Neutrophil (primary cell): ENCODE measurements around the gene FAM118A.

Experiments
- H3K27ac ChIP-seq: fragments of 200-600 bp; sonication (generic); 2 replicates; pipeline ENCODE4 v1.5.1; 2016; ENCODE audit warnings: mild to moderate bottlenecking, moderate library complexity
- H3K27me3 ChIP-seq: fragments of 200-600 bp; sonication (generic); 2 replicates; pipeline ENCODE4 v1.6.0; 2016; ENCODE audit warnings: mild to moderate bottlenecking
- H3K36me3 ChIP-seq: fragments of 200-600 bp; sonication (generic); 2 replicates; pipeline ENCODE4 v1.5.1; 2017
- H3K4me1 ChIP-seq, 2 experiments: fragments of 200-600 bp in 1 of 2; sonication (generic) in 1 of 2; 1 replicate in 1 of 2; 2 replicates in 1 of 2; pipeline versions ENCODE4 v1.5.1 to v1.6.1; 2013 to 2016; ENCODE audit warnings: low read depth in 1 of 2, low read length in 1 of 2, mild to moderate bottlenecking in 1 of 2, moderate library complexity in 1 of 2; ENCODE audit not compliant: control insufficient read depth in 1 of 2, insufficient read depth in 1 of 2
- H3K4me3 ChIP-seq, 2 experiments: fragments of 200-600 bp in 1 of 2; sonication (generic) in 1 of 2; 1 replicate in 1 of 2; 2 replicates in 1 of 2; pipeline ENCODE4 v1.5.1; 2013 to 2016; ENCODE audit warnings: low read depth in 1 of 2, low read length in 1 of 2, mild to moderate bottlenecking in 1 of 2, moderate library complexity in 1 of 2
- H3K9me3 ChIP-seq: fragments of 200-600 bp; sonication (generic); 2 replicates; pipeline ENCODE4 v1.5.1; 2016
- TF ChIP-seq, protein P1 (sequence below): fragments of 200-600 bp; sonication (generic); IDR thresholded peaks from 2 replicates; pipeline ENCODE4 v1.5.1; 2016; ENCODE audit warnings: antibody characterized with exemption

Gene FAM118A

DNA sequence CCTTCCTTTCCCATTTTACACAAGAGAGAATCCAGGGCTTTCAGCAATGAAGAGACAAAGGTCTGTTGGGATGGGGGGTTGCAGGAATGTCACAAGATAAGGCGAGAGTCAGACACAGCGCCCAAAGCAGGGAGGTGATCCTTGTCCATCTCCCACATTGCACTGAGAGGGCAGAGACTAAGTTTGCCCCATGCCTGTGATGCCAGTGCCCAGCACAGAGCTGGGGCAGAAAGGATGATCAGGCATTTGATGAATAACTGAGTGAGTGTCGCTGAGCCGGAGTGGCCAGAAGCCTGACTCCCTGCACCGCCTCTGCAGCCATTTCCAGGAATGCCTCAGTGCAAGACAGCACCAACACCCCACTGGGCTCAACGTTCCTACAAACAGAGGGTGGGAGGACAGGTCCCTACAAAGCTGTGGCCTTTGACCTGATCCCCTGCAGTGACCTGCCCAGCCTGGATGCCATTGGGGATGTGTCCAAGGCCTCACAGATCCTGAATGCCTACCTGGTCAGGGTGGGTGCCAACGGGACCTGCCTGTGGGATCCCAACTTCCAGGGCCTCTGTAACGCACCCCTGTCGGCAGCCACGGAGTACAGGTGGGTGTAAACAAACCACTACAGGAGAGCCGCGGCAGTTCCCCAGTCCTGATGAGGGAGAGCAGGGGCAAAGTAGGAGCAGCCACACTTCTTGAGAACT is 22.7 kb upstream of the FAM118A start:
- Histone ChIP-seq H3K36me3 (no peaks in the 10 kb centered on the region), H3K4me3 (peak overlapping the region in 1 of 2 experiments; percentile 19), H3K27me3 (peaks cover 30% of the 10 kb centered on the region), H3K4me1 (peaks cover 41 to 54% of the 10 kb centered on the region in 2 experiments), H3K9me3 (no peaks in the 10 kb centered on the region), H3K27ac (peak overlapping the region; percentile 72)
- TF ChIP-seq, protein P1, sequence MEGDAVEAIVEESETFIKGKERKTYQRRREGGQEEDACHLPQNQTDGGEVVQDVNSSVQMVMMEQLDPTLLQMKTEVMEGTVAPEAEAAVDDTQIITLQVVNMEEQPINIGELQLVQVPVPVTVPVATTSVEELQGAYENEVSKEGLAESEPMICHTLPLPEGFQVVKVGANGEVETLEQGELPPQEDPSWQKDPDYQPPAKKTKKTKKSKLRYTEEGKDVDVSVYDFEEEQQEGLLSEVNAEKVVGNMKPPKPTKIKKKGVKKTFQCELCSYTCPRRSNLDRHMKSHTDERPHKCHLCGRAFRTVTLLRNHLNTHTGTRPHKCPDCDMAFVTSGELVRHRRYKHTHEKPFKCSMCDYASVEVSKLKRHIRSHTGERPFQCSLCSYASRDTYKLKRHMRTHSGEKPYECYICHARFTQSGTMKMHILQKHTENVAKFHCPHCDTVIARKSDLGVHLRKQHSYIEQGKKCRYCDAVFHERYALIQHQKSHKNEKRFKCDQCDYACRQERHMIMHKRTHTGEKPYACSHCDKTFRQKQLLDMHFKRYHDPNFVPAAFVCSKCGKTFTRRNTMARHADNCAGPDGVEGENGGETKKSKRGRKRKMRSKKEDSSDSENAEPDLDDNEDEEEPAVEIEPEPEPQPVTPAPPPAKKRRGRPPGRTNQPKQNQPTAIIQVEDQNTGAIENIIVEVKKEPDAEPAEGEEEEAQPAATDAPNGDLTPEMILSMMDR, result no peak

DNA sequence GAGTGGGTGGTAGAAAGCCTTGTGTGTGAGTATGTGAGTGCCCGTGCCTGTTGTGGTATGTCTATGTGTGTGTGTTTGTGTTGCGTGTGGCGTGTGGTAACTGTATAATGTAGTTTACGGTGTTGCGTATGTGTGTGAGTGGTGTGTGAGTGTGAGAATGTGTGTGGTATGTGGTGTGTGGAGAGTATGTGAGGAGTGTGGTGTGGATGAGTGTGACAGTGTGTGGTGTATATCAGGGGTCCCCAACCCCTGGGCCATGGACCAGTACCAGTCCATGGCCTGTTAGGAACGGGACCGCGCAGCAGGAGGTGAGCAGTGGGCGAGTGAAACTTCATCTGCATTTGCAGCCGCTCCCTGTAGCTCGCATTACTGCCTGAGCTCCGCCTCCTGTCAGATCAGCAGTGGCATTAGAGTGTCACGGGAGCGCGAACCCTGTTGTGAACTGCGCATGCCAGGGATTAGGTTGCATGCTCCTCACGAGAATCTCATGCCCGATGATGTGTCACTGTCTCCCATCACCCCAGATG is 19.3 kb upstream of the FAM118A start:
- TF ChIP-seq, protein P1, result no peak
- Histone ChIP-seq H3K9me3 (no peaks in the 10 kb centered on the region), H3K4me3 (no peak overlapping the region), H3K27ac (no peak overlapping the region), H3K4me1 (peaks cover 42 to 48% of the 10 kb centered on the region in 2 experiments), H3K36me3 (no peaks in the 10 kb centered on the region), H3K27me3 (peaks cover 35% of the 10 kb centered on the region)

DNA sequence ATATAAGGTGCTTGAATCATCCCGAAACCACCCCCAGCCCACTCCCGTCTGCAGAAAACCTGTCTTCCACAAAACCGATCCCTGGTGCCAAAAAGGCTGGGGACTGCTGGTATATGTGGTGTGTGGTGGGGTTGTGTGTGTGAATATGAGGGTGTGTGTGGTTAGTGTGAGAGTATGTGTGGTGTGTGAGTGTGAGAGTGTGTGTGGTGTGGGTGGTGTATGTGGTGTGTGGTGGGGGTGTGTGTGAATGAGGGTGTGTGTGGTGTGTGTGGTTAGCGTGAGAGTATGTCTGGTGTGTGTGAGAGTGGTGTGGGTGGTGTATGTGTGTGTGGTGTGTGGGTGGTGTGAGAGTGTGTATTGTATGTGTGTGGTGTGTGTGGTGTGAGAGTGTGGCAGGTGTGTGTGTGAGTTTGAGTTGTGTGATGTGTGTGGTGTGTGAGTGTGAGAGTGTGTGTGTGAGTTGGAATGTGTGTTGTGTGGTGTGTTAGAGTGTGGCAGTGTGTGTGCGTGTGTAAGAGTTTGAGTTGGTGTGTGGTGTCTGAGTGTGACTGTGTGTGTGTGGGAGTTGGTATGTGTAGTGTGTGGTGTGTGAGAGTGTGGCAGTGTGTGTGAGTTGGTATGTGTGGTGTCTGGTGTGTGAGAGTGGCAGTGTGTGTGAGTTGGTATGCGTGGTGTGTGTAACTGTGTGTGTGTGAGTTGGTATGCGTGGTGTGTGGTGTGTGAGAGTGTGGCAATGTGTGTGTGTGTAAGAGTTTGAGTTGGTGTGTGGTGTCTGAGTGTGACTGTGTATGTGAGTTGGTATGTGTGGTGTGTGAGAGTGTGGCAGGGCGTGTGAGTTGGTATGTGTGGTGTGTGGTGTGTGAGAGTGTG is 18.4 kb upstream of the FAM118A start:
- no peak overlapping the region for H3K27ac ChIP-seq
- H3K36me3 ChIP-seq, result no peaks in the 10 kb centered on the region
- no peaks in the 10 kb centered on the region for H3K9me3 ChIP-seq
- peaks cover 42 to 46% of the 10 kb centered on the region in 2 experiments for H3K4me1 ChIP-seq
- H3K27me3 ChIP-seq, result peaks cover 37% of the 10 kb centered on the region
- TF ChIP-seq, protein P1, result no peak
- no peak overlapping the region for H3K4me3 ChIP-seq

GRCh38 chr22:45291931-45292290 is 17.8 kb upstream of the FAM118A start:
- TF ChIP-seq, protein P1, result no peak
- Histone ChIP-seq H3K27ac (no peak overlapping the region), H3K36me3 (no peaks in the 10 kb centered on the region), H3K27me3 (peaks cover 37% of the 10 kb centered on the region), H3K9me3 (no peaks in the 10 kb centered on the region), H3K4me3 (no peak overlapping the region), H3K4me1 (peaks cover 45 to 47% of the 10 kb centered on the region in 2 experiments)

DNA sequence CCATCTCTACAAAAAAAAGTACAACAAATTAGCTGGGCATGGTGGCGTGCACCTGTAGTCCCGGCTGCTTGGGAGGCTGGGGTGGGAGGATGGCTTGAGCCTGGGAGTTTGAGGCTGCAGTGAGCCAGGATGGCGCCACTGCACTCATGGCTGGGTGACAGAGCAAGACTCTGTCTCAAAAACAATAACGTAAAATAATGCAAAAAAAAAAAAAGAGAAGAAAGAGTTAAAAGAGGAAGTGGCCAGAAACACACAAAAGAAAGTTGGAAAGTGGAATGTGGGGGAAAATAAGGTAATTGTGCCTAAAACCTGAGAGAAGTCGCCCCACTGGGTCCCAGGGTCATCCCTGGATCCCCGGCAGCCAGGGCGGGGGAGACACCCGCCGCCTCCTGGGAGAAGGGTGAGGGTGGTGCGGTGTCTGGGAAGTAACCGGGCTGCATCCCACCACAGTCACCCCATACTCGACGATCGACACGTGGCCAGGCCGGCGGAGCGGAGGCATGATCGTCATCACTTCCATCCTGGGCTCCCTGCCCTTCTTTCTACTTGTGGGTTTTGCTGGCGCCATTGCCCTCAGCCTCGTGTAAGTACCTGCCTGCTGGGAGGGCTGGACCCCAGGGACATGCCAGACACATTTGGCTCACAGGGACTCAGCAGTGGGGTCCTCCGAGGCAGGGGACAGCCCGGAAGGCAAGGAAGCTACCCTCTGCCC is 16.8 kb upstream of the FAM118A start:
- Histone ChIP-seq H3K27ac (no peak overlapping the region), H3K4me1 (peaks cover 37 to 40% of the 10 kb centered on the region in 2 experiments)

More for the DNA sequence above, 16.8 kb upstream of the FAM118A start:
- Histone ChIP-seq H3K9me3 (no peaks in the 10 kb centered on the region), H3K36me3 (no peaks in the 10 kb centered on the region), H3K4me3 (no peak overlapping the region), H3K27me3 (peaks cover 43% of the 10 kb centered on the region)
- TF ChIP-seq, protein P1, result no peak
